HG03060 (cell line): ENCODE results near the gene LCE1B.

Experiments
- ATAC-seq: cut with Tn5 transposase; IDR thresholded peaks from one replicate; pipeline ENCODE4 v1.9.1; 2021; ENCODE audit warnings: low read depth, moderate number of reproducible peaks; ENCODE audit not compliant: unreplicated experiment

Gene LCE1B

DNA sequence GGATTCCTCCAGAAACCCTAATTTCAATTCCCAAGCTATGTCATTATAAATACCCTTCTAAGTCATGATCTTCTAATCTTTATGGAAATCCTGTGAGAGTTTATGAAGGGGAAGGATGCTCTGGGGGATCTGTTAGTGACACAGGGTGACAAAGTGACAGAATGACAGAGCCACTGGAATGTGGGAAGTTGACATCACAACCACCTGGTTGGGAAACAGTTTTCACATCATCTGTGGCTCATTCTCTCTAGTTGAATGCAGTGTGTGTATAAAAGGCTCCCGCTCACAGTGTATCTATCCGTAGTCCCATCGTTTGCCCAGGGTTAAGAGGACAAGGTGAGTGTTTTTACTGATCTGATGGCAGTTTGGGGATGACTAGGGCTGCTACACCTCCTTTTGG, 47.9 kb downstream of the LCE1B start, which contains the start of gene LCE7A:
Gene LCE7A (plus strand): TSS at position 301 of the 400 bp plus-strand sequence. CDS start 702 bp downstream, outside the sequence.
- no peak for ATAC-seq

DNA sequence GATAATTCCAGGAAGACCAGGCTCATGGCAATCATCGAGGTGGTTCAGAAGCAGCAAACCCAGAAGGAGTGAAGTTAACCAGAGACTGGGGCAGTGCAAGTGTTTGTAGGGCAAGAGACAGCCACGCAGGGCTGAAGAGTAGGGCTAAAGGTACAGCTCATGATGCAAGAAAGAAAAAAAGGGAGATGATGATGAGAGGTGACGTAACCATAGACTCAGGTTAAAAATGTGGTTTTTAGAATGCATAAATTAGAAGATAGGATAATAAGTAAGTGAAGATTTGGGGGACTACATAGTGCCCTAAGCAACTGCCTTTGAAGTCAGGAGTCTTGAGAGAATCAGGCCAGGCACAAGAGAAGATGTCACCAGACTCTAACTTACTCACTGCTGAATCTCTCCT, 48.4 kb downstream of the LCE1B start:
- no peak for ATAC-seq

DNA sequence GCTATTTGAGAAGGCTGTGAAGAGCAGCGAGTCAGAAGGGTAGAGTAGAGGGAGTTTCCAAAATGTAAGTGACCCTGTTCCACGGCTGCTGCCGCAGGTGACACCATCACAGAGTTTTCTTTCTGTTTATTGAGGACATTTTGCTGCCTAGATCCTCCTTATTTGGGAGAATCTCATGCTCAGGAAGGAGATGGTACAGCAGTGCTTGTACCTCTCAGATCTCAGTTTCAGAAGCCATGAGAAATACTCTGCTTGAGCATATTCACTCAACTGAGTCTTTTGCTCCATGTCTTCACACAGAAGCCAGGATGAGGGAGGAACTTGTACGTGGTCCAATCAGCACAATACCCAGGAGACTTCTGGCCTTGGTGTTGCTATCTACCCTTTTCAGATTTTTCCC, 49.6 kb downstream of the LCE1B start:
- no peak for ATAC-seq
